Stimulated activated memory B cell treated with anti-CD40 and anti-IgM and Interleukin-4, amounts not matched to agents 10 μg/mL and 1 μg/mL and 100 μg/mL, for 72 hours (primary cell): ENCODE results near the gene COX14.
A peak's percentile ranks its signal among the peaks of the same experiment; 100 is the strongest.

Source experiments
- ATAC-seq: fragments of 150-1000 bp; cut with Tn5 transposase; 2 replicates; pipeline ENCODE4 v1.10.0; 2021
- H3K27ac Mint-ChIP-seq: one replicate; pipeline ENCODE4 v1.8.0; 2022; ENCODE audit warnings: mild to moderate bottlenecking, mixed read lengths
- H3K27me3 Mint-ChIP-seq: one replicate; pipeline ENCODE4 v1.8.0; 2022; ENCODE audit warnings: mixed read lengths
- H3K36me3 Mint-ChIP-seq: one replicate; pipeline ENCODE4 v1.8.0; 2022; ENCODE audit warnings: mixed read lengths
- H3K4me1 Mint-ChIP-seq: one replicate; pipeline ENCODE4 v1.8.0; 2022; ENCODE audit warnings: mixed read lengths
- H3K4me3 Mint-ChIP-seq: one replicate; pipeline ENCODE4 v1.8.0; 2022; ENCODE audit warnings: mild to moderate bottlenecking, moderate library complexity, mixed read lengths
- H3K9me3 Mint-ChIP-seq: one replicate; pipeline ENCODE4 v1.8.0; 2022; ENCODE audit warnings: mixed read lengths

The COX14 gene

DNA sequence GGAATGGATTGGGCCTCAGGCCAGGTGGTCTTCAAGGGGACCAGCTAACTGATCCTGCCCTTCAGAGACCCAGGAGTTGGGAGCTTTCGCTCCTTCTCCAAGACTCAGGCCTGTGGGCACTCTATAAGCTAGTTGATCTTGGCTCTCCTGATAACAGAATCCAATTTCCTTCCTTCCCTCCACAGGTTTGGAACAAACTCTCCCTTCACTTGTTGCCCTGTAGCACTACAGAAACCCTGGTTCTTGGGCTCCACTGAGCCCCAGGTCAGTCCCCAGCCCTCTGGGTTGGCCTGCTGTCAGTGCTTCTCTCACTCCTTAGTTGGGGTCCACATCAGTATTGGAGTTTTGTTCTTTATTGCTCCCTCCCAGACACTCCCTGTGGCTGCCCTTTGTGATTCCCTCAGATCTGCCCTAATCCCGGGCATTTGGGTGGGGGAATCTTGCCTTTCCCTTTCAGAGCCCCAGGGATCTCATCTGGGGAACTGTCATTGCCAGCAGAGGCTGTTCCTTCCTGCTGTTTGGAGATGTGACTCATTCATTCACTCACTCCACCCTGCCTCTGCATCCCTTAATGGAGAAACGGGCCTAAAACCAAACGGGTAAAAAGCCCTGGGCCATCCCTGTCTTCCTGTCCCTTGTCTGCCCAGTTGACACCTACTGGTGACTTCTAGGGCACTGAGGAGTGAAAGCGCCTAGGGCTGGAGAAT lies 12.6 kb upstream of the COX14 start:
- no peak overlapping the region for H3K4me3 Mint-ChIP-seq
- H3K27me3 Mint-ChIP-seq: no peaks in the 10 kb centered on the region
- ATAC-seq: no peak
- peaks cover 72% of the 10 kb centered on the region for H3K36me3 Mint-ChIP-seq
- H3K4me1 Mint-ChIP-seq: peaks cover 22% of the 10 kb centered on the region
- no peak overlapping the region for H3K27ac Mint-ChIP-seq
- H3K9me3 Mint-ChIP-seq: no peaks in the 10 kb centered on the region

DNA sequence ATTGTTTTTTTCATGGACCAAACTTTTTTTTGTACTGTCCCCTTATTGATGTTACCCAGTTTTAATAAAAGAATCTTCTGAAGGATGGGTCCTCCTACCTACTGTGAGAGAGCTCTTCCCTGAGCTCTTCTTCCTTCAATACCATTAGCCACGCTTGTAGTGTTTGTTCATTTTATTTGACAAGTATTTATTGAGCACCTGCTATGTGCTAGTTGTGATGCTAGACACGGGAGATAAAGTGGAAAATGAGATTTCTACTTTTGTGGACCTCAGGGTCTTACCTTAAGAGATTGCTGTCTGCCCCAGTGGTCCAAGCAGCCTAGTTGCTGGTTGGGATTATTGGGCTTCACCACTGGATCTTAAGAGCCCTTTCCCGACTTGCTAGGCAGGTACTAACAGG lies 11.5 kb upstream of the COX14 start:
- H3K4me1 Mint-ChIP-seq: peaks cover 24% of the 10 kb centered on the region
- peaks cover 70% of the 10 kb centered on the region for H3K36me3 Mint-ChIP-seq
- H3K27me3 Mint-ChIP-seq: no peaks in the 10 kb centered on the region
- no peak overlapping the region for H3K4me3 Mint-ChIP-seq
- H3K9me3 Mint-ChIP-seq: no peaks in the 10 kb centered on the region
- no peak for ATAC-seq
- H3K27ac Mint-ChIP-seq: no peak overlapping the region

DNA sequence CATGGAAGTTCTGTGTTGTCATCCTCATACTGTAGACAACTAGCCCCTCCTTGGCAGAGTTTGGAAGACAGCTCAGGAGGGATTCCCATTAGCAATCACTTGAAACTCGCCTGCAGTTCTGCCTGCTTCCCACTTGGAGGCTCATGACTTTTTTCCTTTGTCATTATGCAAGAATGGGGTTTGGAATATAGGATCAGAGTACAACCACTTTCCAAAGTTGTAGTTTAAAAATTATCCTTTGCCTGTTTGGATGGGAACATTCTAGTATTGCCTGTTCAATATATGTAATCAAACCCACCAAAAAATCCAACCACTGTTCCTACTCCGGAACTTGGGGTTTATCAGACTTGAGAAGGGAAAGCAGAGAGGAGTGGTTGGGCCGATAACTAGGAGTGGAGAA lies 10.4 kb upstream of the COX14 start:
- H3K4me3 Mint-ChIP-seq: no peak overlapping the region
- peaks cover 66% of the 10 kb centered on the region for H3K36me3 Mint-ChIP-seq
- peaks cover 30% of the 10 kb centered on the region for H3K4me1 Mint-ChIP-seq
- H3K27ac Mint-ChIP-seq: no peak overlapping the region
- H3K27me3 Mint-ChIP-seq: no peaks in the 10 kb centered on the region
- H3K9me3 Mint-ChIP-seq: no peaks in the 10 kb centered on the region
- ATAC-seq: no peak

DNA sequence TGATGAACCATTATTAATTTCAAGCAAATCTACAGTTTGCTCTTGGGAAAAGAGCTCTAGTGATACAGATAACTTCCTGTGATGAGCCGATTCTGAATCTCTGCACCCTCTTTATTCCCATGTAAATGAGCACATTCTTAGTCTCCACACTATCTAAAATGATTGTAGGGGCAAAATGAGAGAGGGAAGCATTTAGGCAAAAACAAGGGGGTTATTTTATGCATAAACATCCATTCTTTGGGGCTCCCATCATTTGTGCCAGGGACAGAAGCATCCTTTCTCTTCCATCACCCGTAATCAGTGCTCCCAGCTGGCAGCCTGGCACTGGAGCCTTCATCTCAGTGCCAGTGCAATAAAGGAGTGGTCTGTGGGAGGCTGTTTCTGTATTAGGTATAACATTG lies 9.9 kb upstream of the COX14 start:
- Mint-ChIP-seq H3K4me1 (peaks cover 30% of the 10 kb centered on the region), H3K9me3 (no peaks in the 10 kb centered on the region), H3K27me3 (no peaks in the 10 kb centered on the region), H3K36me3 (peaks cover 61% of the 10 kb centered on the region), H3K27ac (no peak overlapping the region), H3K4me3 (no peak overlapping the region)
- no peak for ATAC-seq

DNA sequence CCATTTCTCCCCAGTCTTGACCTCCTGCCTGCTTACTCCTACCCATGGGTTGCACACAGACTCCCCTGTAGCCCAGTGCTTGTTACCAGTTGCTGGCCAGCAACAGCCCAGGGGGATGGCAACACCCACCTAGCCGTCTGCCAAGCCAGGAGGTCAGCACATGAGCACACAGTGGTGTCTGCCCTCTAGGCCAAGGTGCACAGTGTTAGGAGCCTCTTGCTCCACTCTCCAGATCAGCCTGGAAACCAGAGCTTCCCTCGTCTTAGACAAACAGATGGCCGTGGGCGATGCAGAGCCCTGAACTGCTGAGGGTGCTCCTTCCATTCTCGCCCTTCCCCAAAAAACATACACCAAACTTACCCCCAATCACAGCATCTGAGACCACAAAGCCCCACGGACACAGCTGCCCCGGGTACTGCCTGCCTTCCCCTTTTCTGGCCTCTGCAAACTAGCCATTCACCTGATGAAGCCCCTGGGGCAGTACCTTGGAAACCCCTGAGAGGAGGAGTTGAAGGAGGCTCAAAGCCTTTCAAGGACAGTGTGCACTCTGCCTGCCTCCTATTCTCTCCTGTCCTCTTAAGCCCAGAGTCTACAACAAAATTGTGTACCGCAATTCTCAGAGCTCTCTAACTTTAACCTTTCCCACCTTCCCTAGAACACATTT lies 9.3 kb upstream of the COX14 start:
- peak overlapping the region; percentile 69 for H3K27ac Mint-ChIP-seq
- H3K27me3 Mint-ChIP-seq: no peaks in the 10 kb centered on the region
- peak; percentile 71 for ATAC-seq
- peak overlapping the region; percentile 2 for H3K4me3 Mint-ChIP-seq
- peaks cover 55% of the 10 kb centered on the region for H3K36me3 Mint-ChIP-seq
- H3K4me1 Mint-ChIP-seq: peaks cover 30% of the 10 kb centered on the region
- no peaks in the 10 kb centered on the region for H3K9me3 Mint-ChIP-seq

DNA sequence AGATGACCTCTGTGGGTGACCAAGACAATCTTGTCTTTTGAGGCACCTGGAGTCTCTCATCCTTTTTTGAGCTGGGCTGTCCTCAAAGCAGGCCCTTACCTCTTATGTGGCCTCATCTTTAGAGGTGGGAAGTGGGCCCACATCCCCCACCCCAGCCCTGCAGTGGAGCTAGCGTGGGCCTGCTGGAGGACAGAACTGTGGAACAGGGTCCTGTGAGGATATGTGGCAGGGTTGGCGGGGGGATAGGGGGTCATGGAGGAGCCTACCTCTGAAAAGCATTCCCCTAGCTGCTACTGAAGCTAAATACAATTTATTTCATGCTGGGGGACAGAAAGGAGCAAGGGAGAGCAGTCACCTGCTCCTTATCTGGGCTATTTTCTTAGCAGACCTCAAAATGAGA lies 8.7 kb upstream of the COX14 start:
- no peak for ATAC-seq
- Mint-ChIP-seq H3K27me3 (no peaks in the 10 kb centered on the region), H3K36me3 (peaks cover 52% of the 10 kb centered on the region), H3K27ac (peak overlapping the region; percentile 69), H3K4me3 (no peak overlapping the region), H3K4me1 (peaks cover 33% of the 10 kb centered on the region), H3K9me3 (no peaks in the 10 kb centered on the region)

DNA sequence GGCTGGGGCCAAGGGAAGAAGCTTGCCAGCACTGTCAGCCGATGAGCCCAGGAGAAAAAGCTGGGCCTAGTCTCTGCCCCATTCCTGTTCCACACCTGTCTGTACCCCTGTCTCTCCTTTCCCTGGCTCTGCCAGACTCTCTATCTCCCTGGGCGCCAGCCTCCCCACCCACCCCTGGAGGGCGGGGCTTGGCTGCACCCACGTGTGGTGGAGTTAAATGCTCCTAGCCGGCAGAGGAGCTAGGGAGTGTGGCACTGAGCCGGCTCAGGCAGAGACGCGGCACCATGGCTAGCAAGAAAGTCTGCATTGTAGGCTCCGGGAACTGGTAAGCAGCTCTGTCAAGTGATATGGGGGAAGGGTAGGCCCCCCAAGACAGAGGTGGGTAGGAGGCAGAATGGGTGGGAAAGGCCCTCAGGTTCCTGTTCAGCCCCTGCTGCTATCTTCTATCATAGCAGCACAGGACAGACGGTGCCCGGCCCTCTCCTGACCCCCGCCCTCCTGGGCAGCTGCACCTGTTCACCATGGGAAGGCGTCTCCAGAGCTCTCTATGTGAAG lies 8.2 kb upstream of the COX14 start, which contains the start of gene GPD1:
GPD1 (plus strand) TSS at position 242 of the 555 bp plus-strand sequence; CDS start at position 285, 43 bp downstream.
- H3K36me3 Mint-ChIP-seq: peaks cover 49% of the 10 kb centered on the region
- peak within 1 kb of the TSS; percentile 2 for H3K4me3 Mint-ChIP-seq
- H3K27ac Mint-ChIP-seq: peak within 1 kb of the TSS; percentile 69
- no peaks in the 10 kb centered on the region for H3K9me3 Mint-ChIP-seq
- no peak for ATAC-seq
- peaks cover 38% of the 10 kb centered on the region for H3K4me1 Mint-ChIP-seq
- no peaks in the 10 kb centered on the region for H3K27me3 Mint-ChIP-seq

DNA sequence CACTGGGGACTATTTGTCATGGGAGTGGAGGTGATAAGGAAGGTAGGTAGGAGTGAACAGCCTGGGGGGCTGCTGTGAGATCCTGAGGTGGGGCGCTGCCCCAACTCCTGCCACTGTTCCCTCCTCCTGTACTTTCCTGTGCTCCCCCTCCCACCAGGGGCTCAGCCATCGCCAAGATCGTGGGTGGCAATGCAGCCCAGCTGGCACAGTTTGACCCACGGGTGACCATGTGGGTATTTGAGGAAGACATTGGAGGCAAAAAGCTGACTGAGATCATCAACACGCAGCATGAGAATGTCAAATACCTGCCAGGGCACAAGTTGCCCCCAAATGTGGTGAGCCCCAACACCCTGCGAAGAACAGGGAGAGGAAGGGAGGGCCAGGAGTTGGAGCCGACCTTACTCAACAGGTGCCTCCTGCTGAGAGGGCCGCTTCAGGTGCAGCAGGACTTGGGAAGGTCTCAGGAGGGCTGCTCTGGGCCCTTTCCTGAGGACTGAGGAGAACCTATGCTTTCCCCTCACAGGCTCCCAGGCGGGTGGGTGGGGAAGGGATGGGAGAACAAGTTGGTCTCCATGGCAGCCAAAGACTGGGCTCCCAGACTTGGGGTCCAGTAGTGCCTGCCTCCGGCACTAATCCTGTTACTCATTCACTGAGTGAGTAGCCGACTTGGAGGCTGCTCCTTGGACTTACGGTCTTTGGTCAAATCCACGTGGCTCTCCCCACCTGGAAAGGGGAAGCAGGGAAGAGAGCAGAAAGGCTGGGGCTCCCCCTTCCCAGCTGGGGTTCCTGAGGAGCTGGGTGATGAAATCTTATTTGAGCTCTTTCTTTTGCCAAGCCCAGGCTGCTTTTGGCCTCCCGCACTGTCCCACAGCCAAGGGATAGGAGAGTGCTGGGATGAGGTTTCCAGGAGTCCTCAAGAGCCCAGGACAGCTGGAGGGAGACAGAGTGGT lies 7.3 kb upstream of the COX14 start:
- H3K36me3 Mint-ChIP-seq: peaks cover 41% of the 10 kb centered on the region
- no peaks in the 10 kb centered on the region for H3K27me3 Mint-ChIP-seq
- no peaks in the 10 kb centered on the region for H3K9me3 Mint-ChIP-seq
- peaks cover 47% of the 10 kb centered on the region for H3K4me1 Mint-ChIP-seq
- H3K4me3 Mint-ChIP-seq: no peak overlapping the region
- peak overlapping the region; percentile 69 for H3K27ac Mint-ChIP-seq
- ATAC-seq: no peak

DNA sequence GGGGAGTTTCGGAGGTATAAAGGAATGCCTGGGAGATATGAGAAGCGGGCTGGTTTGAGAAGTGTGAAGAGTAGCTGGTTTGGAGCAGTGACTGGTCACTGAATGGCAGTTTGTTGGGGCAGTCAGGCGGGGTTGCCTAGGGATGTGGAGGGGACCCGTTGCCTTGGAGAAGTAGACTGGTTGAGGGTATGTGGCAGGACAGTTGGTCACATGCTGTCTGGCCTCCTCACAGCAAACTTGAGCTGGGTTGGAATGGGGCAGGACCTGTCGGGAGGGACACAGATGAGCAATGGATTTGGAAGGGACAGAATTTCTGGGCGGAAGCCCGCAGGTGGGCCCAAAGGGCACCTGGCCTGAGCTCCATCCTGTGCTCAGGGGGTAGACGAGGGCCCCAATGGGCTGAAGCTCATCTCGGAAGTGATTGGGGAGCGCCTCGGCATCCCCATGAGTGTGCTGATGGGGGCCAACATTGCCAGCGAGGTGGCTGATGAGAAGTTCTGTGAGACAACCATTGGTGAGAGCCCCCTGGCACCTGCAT lies 6.1 kb upstream of the COX14 start:
- Mint-ChIP-seq H3K4me1 (peaks cover 60% of the 10 kb centered on the region), H3K27ac (peak overlapping the region; percentile 48), H3K36me3 (peaks cover 29% of the 10 kb centered on the region), H3K27me3 (no peaks in the 10 kb centered on the region), H3K9me3 (no peaks in the 10 kb centered on the region), H3K4me3 (no peak overlapping the region)
- no peak for ATAC-seq

DNA sequence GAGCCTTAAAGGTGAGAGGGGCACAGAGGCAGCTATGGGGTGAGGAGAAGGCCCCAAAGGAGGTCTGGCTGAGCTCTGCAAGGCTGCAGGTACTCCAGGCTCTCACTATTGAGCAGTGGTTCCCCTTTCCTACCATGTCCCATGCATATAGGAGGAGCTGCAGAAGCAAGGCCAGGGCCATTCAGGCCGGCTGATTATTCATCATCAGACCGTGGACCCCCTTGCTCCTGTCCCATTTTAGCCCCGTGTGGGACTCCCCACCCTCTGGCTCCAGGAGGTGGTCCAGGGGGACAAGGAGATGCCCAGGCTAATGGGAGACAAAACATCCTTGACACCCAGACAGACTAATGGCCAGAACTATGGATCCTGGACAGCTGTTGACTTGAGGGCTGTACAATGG lies 5.1 kb upstream of the COX14 start:
- Mint-ChIP-seq H3K27me3 (no peaks in the 10 kb centered on the region), H3K36me3 (peaks cover 22% of the 10 kb centered on the region)

DNA sequence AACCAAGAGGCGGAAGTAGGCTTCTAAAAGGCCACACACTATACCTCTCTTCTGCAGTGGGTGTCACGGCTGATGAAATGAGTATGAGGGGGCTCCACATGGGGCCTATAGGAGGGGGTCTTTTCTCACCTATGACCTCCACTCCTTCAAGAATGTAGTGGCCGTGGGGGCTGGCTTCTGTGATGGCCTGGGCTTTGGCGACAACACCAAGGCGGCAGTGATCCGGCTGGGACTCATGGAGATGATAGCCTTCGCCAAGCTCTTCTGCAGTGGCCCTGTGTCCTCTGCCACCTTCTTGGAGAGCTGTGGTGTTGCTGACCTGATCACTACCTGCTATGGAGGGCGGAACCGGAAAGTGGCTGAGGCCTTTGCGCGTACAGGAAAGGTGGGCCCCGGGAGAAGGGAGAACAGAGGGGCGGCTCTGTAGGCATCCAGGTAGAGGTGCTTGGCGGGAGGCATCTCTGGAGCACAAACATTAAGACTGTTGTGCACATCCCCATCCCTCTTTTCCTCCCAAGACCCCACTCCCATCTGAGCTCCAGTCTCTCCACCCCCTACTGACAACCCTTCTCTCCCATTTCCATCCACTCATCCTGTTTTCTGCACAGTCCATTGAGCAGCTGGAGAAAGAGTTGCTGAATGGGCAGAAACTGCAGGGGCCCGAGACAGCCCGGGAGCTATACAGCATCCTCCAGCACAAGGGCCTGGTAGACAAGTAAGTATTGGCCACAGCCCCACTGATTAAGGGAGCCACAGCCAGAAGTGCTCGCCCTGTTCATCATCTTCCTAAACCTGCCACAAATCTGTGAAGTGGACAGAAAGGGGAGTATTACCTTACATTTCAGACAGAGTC lies 4.4 kb upstream of the COX14 start:
- Mint-ChIP-seq H3K27ac (peak overlapping the region; percentile 91), H3K36me3 (peaks cover 21% of the 10 kb centered on the region), H3K4me3 (no peak overlapping the region), H3K9me3 (no peaks in the 10 kb centered on the region), H3K4me1 (peaks cover 63% of the 10 kb centered on the region), H3K27me3 (no peaks in the 10 kb centered on the region)
- ATAC-seq: no peak

More for the DNA sequence above, 5.1 kb upstream of the COX14 start:
- Mint-ChIP-seq H3K9me3 (no peaks in the 10 kb centered on the region), H3K4me1 (peaks cover 67% of the 10 kb centered on the region), H3K27ac (peak overlapping the region; percentile 91), H3K4me3 (no peak overlapping the region)
- no peak for ATAC-seq

DNA sequence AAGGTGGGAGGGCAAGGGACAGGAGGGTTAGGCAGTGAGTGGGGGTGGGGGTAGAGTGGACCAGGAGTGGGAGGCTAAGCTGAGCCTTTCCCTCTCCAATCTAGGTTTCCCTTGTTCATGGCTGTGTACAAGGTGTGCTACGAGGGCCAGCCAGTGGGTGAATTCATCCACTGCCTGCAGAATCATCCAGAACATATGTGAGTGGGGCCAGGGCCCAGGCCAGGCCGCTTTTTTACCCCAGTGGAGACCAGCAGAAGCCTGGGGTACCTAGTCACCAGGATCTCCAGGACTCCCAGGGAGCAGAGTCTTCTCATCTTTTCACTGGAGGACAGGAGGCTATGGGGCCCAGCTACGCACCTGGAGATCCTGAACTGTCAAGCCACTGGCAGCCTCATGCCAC lies 2.7 kb upstream of the COX14 start:
- peaks cover 22% of the 10 kb centered on the region for H3K36me3 Mint-ChIP-seq
- H3K27me3 Mint-ChIP-seq: no peaks in the 10 kb centered on the region
- ATAC-seq: no peak
- H3K4me1 Mint-ChIP-seq: peaks cover 48% of the 10 kb centered on the region
- peak overlapping the region; percentile 94 for H3K4me3 Mint-ChIP-seq
- H3K9me3 Mint-ChIP-seq: no peaks in the 10 kb centered on the region
- peak overlapping the region; percentile 91 for H3K27ac Mint-ChIP-seq

DNA sequence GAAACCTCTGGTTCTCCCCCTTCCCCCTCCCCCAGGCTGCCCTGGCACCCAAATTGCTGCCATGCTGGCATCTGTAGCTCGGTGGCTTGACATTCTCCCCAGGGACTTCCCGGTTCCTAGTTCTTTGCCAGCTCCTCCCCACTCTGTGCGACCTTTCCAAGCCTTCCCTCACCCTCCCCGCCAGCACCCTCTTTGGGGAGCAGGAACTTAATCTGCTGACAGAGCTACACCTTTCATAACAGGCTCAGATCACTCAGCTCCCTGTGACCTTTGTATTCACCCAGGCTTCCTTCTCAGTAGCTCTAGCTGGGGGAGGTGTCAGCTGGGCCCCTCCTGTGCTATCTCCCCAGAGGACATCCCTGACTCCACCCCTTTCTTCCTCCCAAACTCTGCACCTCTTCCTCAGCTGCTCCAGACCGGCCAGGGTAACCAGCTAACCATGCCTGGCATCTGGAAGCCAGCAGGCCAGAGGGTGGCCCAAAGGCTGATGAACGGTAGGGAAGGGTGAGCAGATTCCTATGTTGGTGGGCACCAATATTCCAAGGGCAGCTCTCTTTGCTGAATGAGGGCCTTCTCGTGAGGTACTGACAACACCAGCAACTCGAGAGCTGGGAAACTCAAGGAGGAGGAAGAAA lies 1.8 kb upstream of the COX14 start:
- peaks cover 21% of the 10 kb centered on the region for H3K36me3 Mint-ChIP-seq
- ATAC-seq: peak; percentile 46
- peak overlapping the region; percentile 94 for H3K4me3 Mint-ChIP-seq
- no peaks in the 10 kb centered on the region for H3K9me3 Mint-ChIP-seq
- no peaks in the 10 kb centered on the region for H3K27me3 Mint-ChIP-seq
- peak overlapping the region; percentile 91 for H3K27ac Mint-ChIP-seq
- peaks cover 52% of the 10 kb centered on the region for H3K4me1 Mint-ChIP-seq
